Measurements from ENCODE around the gene SFMBT2. TPM values are rescaled to one million over a fixed set of nuclear protein-coding genes. Genes with fewer than 3 reads are reported as not detected.

Gene SFMBT2
- total RNA-seq, 1 experiment from 2014 or later, result not detected

GRCh38 chr10:7260912-7261311 lies 149.9 kb downstream of the SFMBT2 start:
- DNase-seq (ENCODE audit: low spot score), result no peak
- in situ Hi-C loops (cut with HindIII; ENCODE audit: low sequenced_read_pairs), result no loop called here

GRCh38 chr10:7260412-7260900 lies 150.4 kb downstream of the SFMBT2 start:
- DNase-seq (ENCODE audit: low spot score), result peak; percentile 89
- in situ Hi-C loops (cut with HindIII; ENCODE audit: low sequenced_read_pairs), result no loop called here

GRCh38 chr10:7258948-7259523 lies 151.8 kb downstream of the SFMBT2 start:
- no peak for DNase-seq (ENCODE audit: low spot score)
- in situ Hi-C loops (cut with HindIII; ENCODE audit: low sequenced_read_pairs), result no loop called here

- in situ Hi-C loops (cut with HindIII; ENCODE audit: low sequenced_read_pairs), result no loop called here
- no peak for DNase-seq (ENCODE audit: low spot score)
These were observed 155.3 kb downstream of the SFMBT2 start for GRCh38 chr10:7255517-7255916.

GRCh38 chr10:7251696-7252465 lies 159.0 kb downstream of the SFMBT2 start:
- no peak for DNase-seq (ENCODE audit: low spot score)

GRCh38 chr10:7250236-7250635 lies 160.6 kb downstream of the SFMBT2 start:
- DNase-seq (ENCODE audit: low spot score), result no peak
- in situ Hi-C loops (cut with HindIII; ENCODE audit: low sequenced_read_pairs), result no loop called here

More at GRCh38 chr10:7251696-7252465, 159.0 kb downstream of the SFMBT2 start:
- in situ Hi-C loops (cut with HindIII; ENCODE audit: low sequenced_read_pairs), result no loop called here

GRCh38 chr10:7248585-7249164 lies 162.2 kb downstream of the SFMBT2 start:
- DNase-seq (ENCODE audit: low spot score), result peak; percentile 42
- in situ Hi-C loops (cut with HindIII; ENCODE audit: low sequenced_read_pairs), result no loop called here

GRCh38 chr10:7248148-7248547 lies 162.7 kb downstream of the SFMBT2 start:
- DNase-seq (ENCODE audit: low spot score), result no peak
- in situ Hi-C loops (cut with HindIII; ENCODE audit: low sequenced_read_pairs), result no loop called here

GRCh38 chr10:7245505-7245904 lies 165.3 kb downstream of the SFMBT2 start:
- in situ Hi-C loops (cut with HindIII; ENCODE audit: low sequenced_read_pairs), result no loop called here
- no peak for DNase-seq (ENCODE audit: low spot score)

- no peak for DNase-seq (ENCODE audit: low spot score)
- in situ Hi-C loops (cut with HindIII; ENCODE audit: low sequenced_read_pairs), result no loop called here
These were observed 167.0 kb downstream of the SFMBT2 start for GRCh38 chr10:7243873-7244272.

GRCh38 chr10:7243139-7243538 lies 167.7 kb downstream of the SFMBT2 start:
- in situ Hi-C loops (cut with HindIII; ENCODE audit: low sequenced_read_pairs), result no loop called here

GRCh38 chr10:7239312-7239985 lies 171.4 kb downstream of the SFMBT2 start:
- DNase-seq (ENCODE audit: low spot score), result no peak
- in situ Hi-C loops (cut with HindIII; ENCODE audit: low sequenced_read_pairs), result no loop called here

More at GRCh38 chr10:7243139-7243538, 167.7 kb downstream of the SFMBT2 start:
- DNase-seq (ENCODE audit: low spot score), result no peak

GRCh38 chr10:7235376-7235775 lies 175.5 kb downstream of the SFMBT2 start:
- in situ Hi-C loops (cut with HindIII; ENCODE audit: low sequenced_read_pairs), result no loop called here
- no peak for DNase-seq (ENCODE audit: low spot score)

- in situ Hi-C loops (cut with HindIII; ENCODE audit: low sequenced_read_pairs), result no loop called here
- DNase-seq (ENCODE audit: low spot score), result no peak
These were observed 176.7 kb downstream of the SFMBT2 start for GRCh38 chr10:7234109-7234508.

- no peak for DNase-seq (ENCODE audit: low spot score)
- in situ Hi-C loops (cut with HindIII; ENCODE audit: low sequenced_read_pairs), result no loop called here
These were observed 177.4 kb downstream of the SFMBT2 start for GRCh38 chr10:7233259-7233991.

- DNase-seq (ENCODE audit: low spot score), result no peak
These were observed 179.1 kb downstream of the SFMBT2 start for GRCh38 chr10:7231509-7232414.

GRCh38 chr10:7230951-7231350 lies 179.9 kb downstream of the SFMBT2 start:
- in situ Hi-C loops (cut with HindIII; ENCODE audit: low sequenced_read_pairs), result no loop called here
- DNase-seq (ENCODE audit: low spot score), result no peak

More at GRCh38 chr10:7231509-7232414, 179.1 kb downstream of the SFMBT2 start:
- in situ Hi-C loops (cut with HindIII; ENCODE audit: low sequenced_read_pairs), result no loop called here

- in situ Hi-C loops (cut with HindIII; ENCODE audit: low sequenced_read_pairs), result no loop called here
- no peak for DNase-seq (ENCODE audit: low spot score)
These were observed 180.8 kb downstream of the SFMBT2 start for GRCh38 chr10:7230036-7230435.

All from G401 (cell line).